CD4-positive, CD25-positive, alpha-beta regulatory T cell (primary cell): ENCODE measurements around the gene FAM219B. TPM values are rescaled to one million over a fixed set of nuclear protein-coding genes. Genes with fewer than 3 reads are reported as not detected.

Source experiments
- ATAC-seq, 2 donors: fragments of 150-1000 bp; cut with Tn5 transposase; one replicate each; pipeline ENCODE4 v1.10.0; 2021; ENCODE audit warnings: low read depth in 2 of 2, moderate number of reproducible peaks in 2 of 2, moderate library complexity in 1 of 2
- DNase-seq, 3 donors: peaks; one replicate each; pipeline versions ENCODE4 v3.0.0 to v3.0.0-alpha.2; 2012 to 2022; ENCODE audit warnings: mixed read lengths in 1 of 3
- H3K27ac ChIP-seq: one replicate; pipeline ENCODE4 v1.7.0; 2013; ENCODE audit warnings: mild to moderate bottlenecking, low read length; ENCODE audit not compliant: insufficient read depth, poor library complexity, severe bottlenecking
- H3K27me3 ChIP-seq: one replicate; pipeline ENCODE4 v1.7.0; 2013; ENCODE audit warnings: low read length; ENCODE audit not compliant: control insufficient read depth, insufficient read depth
- H3K36me3 ChIP-seq: one replicate; pipeline ENCODE4 v1.7.0; 2013; ENCODE audit warnings: mild to moderate bottlenecking, low read length, moderate library complexity; ENCODE audit not compliant: control insufficient read depth, insufficient read depth
- H3K4me1 ChIP-seq: 2 replicates; pipeline ENCODE4 v1.7.0; 2013; ENCODE audit warnings: mild to moderate bottlenecking, low read length; ENCODE audit not compliant: insufficient read depth, control insufficient read depth, poor library complexity, severe bottlenecking
- H3K4me3 ChIP-seq: one replicate; pipeline ENCODE4 v1.7.0; 2013; ENCODE audit warnings: low read depth, mild to moderate bottlenecking, low read length, moderate library complexity
- H3K9me3 ChIP-seq, 2 experiments: 1 replicate in 1 of 2; 2 replicates in 1 of 2; pipeline ENCODE4 v1.7.0; 2013; ENCODE audit warnings: low read length in 2 of 2, mild to moderate bottlenecking in 1 of 2, moderate library complexity in 1 of 2; ENCODE audit not compliant: control insufficient read depth in 2 of 2
- H3K27ac Mint-ChIP-seq, 3 donors: one replicate each; pipeline ENCODE4 v1.8.0; 2020 to 2022; ENCODE audit warnings: mild to moderate bottlenecking in 3 of 3, mixed read lengths in 3 of 3, moderate library complexity in 2 of 3
- H3K27me3 Mint-ChIP-seq: one replicate; pipeline ENCODE4 v1.8.0; 2022; ENCODE audit warnings: mild to moderate bottlenecking, mixed read lengths
- H3K36me3 Mint-ChIP-seq: one replicate; pipeline ENCODE4 v1.8.0; 2020; ENCODE audit warnings: mixed read lengths
- H3K4me1 Mint-ChIP-seq, 4 donors: one replicate each; pipeline ENCODE4 v1.8.0; 2020 to 2022; ENCODE audit warnings: mixed read lengths in 4 of 4, mild to moderate bottlenecking in 1 of 4
- H3K4me3 Mint-ChIP-seq, 4 donors: one replicate each; pipeline ENCODE4 v1.8.0; 2020 to 2022; ENCODE audit warnings: mild to moderate bottlenecking in 4 of 4, mixed read lengths in 4 of 4, moderate library complexity in 3 of 4
- H3K9me3 Mint-ChIP-seq, 7 donors: one replicate each; pipeline ENCODE4 v1.8.0; 2020 to 2022; ENCODE audit warnings: mixed read lengths in 7 of 7, mild to moderate bottlenecking in 3 of 7, moderate library complexity in 2 of 7
- polyA plus RNA-seq, 4 donors: library from polyadenylated mRNA; unstranded; fragments of 300-500 nt; fragmentation: Illumina TruSeq; gene quantifications; one replicate each; pipeline ENCODE4 v1.2.3, GENCODE V29; 2021
- total RNA-seq: library from RNA; stranded (reverse); gene quantifications from one replicate; pipeline ENCODE4 v1.2.3, GENCODE V29; 2022

Gene FAM219B
- total and polyA plus RNA-seq, 5 donors from 2014 or later = 22.0 to 79.7 (median 26.2) TPM

- Histone ChIP-seq H3K36me3 (peaks cover 19% of the 10 kb centered on the region), H3K9me3 (no peaks in the 10 kb centered on the region), H3K4me3 (no peak overlapping the region), H3K27me3 (no peaks in the 10 kb centered on the region), H3K4me1 (peaks cover 65% of the 10 kb centered on the region), H3K27ac (peak overlapping the region; percentile 47)
- Mint-ChIP-seq H3K9me3 (no peaks in the 10 kb centered on the region), H3K27me3 (no peaks in the 10 kb centered on the region), H3K4me1 (peaks cover 11 to 86% (median 61%) of the 10 kb centered on the region in 4 donors), H3K4me3 (peak overlapping the region; percentile 1 to 82 (median 36)), H3K36me3 (peaks cover 29% of the 10 kb centered on the region), H3K27ac (peak overlapping the region; percentile 72 to 98 (median 80))
- no peak for DNase-seq
- no peak for ATAC-seq
These were observed 40.6 kb downstream of the FAM219B start for GRCh38 chr15:74866090-74866489.

GRCh38 chr15:74865316-74865715, 41.3 kb downstream of the FAM219B start:
- Histone ChIP-seq H3K36me3 (peaks cover 19% of the 10 kb centered on the region), H3K4me3 (no peak overlapping the region), H3K4me1 (peaks cover 57% of the 10 kb centered on the region), H3K9me3 (no peaks in the 10 kb centered on the region), H3K27ac (no peak overlapping the region), H3K27me3 (no peaks in the 10 kb centered on the region)
- Mint-ChIP-seq H3K27ac (peak overlapping the region; percentile 80 to 98 (median 89)), H3K27me3 (no peaks in the 10 kb centered on the region), H3K4me3 (peak overlapping the region; percentile 47 to 84 (median 53)), H3K9me3 (no peaks in the 10 kb centered on the region), H3K4me1 (peaks cover 11 to 80% (median 55%) of the 10 kb centered on the region in 4 donors), H3K36me3 (peaks cover 29% of the 10 kb centered on the region)
- DNase-seq (no peak), ATAC-seq (no peak)

DNA sequence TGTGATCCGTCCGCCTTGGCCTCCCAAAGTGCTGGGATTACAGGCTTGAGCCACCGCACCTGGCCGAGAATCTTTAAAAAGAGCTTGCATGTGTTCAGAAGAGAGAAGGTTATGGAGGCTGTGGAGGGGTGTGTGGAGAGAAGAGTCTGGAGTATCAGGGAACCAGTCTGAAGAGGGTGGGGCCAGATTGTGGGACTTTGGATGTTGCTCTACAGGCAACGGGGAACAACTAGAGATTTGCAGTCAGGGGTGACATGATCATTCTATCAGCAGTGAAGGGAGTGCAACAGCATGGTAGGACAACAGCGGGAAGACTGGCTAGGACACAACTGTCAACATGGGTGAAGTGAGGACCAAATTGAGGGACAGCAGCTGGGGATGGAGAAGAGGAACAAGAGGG, 42.4 kb downstream of the FAM219B start:
- H3K9me3 Mint-ChIP-seq = no peaks in the 10 kb centered on the region
- Histone ChIP-seq H3K36me3 (peaks cover 19% of the 10 kb centered on the region), H3K27me3 (no peaks in the 10 kb centered on the region), H3K9me3 (no peaks in the 10 kb centered on the region), H3K4me1 (peaks cover 52% of the 10 kb centered on the region), H3K4me3 (no peak overlapping the region), H3K27ac (no peak overlapping the region)
- no peak for DNase-seq
- no peaks in the 10 kb centered on the region for H3K27me3 Mint-ChIP-seq
- peak overlapping the region in 3 of 4 donors; percentile 65 to 82 (median 78) for H3K4me3 Mint-ChIP-seq
- peaks cover 11 to 78% (median 45%) of the 10 kb centered on the region in 4 donors for H3K4me1 Mint-ChIP-seq
- ATAC-seq = no peak
- H3K36me3 Mint-ChIP-seq = peaks cover 30% of the 10 kb centered on the region
- peak overlapping the region; percentile 23 to 87 (median 49) for H3K27ac Mint-ChIP-seq

- Histone ChIP-seq H3K4me1 (peaks cover 49% of the 10 kb centered on the region), H3K4me3 (no peak overlapping the region), H3K9me3 (no peaks in the 10 kb centered on the region), H3K27me3 (no peaks in the 10 kb centered on the region), H3K36me3 (peaks cover 18% of the 10 kb centered on the region), H3K27ac (no peak overlapping the region)
- H3K27ac Mint-ChIP-seq = peak overlapping the region; percentile 65 to 84 (median 75)
- peaks cover 34% of the 10 kb centered on the region for H3K36me3 Mint-ChIP-seq
- no peaks in the 10 kb centered on the region for H3K9me3 Mint-ChIP-seq
- DNase-seq = peak in 1 of 3 donors; percentile 24
- H3K4me1 Mint-ChIP-seq = peaks cover 12 to 78% (median 46%) of the 10 kb centered on the region in 4 donors
- no peaks in the 10 kb centered on the region for H3K27me3 Mint-ChIP-seq
- ATAC-seq = peak; percentile 33 to 42
- H3K4me3 Mint-ChIP-seq = peak overlapping the region; percentile 8 to 65 (median 35)
These were observed 43.2 kb downstream of the FAM219B start for GRCh38 chr15:74863239-74864056.

- Mint-ChIP-seq H3K27me3 (no peaks in the 10 kb centered on the region), H3K4me1 (peaks cover 10 to 54% (median 26%) of the 10 kb centered on the region in 4 donors), H3K36me3 (peaks cover 14% of the 10 kb centered on the region), H3K27ac (peak overlapping the region; percentile 9 to 93 (median 91)), H3K9me3 (no peaks in the 10 kb centered on the region), H3K4me3 (peak overlapping the region in 2 of 4 donors; percentile 28 to 72)
- H3K4me1 ChIP-seq = peaks cover 31% of the 10 kb centered on the region
- ATAC-seq (no peak), DNase-seq (no peak)
- H3K27ac ChIP-seq = peak overlapping the region; percentile 3
- no peaks in the 10 kb centered on the region for H3K27me3 ChIP-seq
- H3K36me3 ChIP-seq = peaks cover 23% of the 10 kb centered on the region
- H3K4me3 ChIP-seq = peak overlapping the region; percentile 1
- H3K9me3 ChIP-seq = no peaks in the 10 kb centered on the region
These were observed 48.3 kb downstream of the FAM219B start for GRCh38 chr15:74858369-74858740.

DNA sequence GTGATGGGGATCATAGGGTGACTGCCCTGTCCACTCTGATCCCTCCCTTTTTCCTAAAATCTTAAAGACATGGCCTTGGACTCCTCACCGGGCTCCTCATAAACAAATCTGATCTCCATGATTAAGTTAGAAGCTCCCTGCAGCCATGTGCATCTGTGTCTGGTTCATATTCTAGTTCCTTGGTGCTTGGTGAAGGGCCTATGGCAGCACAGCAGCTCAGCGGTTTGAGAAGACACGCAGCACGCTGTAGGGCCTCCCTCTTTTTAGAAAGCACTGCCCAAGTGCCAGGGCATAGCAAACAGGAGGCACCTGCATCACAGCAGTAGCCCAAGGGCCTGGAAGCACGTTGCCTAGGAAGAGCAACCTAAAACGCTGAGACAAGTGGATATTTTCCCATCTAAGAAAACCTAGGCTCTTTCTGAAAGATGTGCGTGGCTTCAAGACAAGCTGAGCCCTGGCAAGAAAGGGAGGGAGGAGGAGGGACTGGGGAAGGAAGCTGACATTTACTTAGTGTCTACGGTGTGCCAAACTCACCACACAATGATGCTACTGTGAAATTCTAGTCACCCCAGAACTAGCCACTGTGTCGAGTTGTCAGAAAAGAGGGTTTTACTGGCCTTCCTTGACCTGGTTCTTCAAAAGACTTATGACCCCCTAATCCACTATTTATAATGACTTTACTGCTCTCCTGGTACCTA, 48.8 kb downstream of the FAM219B start:
- DNase-seq (no peak), ATAC-seq (peak; percentile 54 to 67)
- peaks cover 10 to 52% (median 27%) of the 10 kb centered on the region in 4 donors for H3K4me1 Mint-ChIP-seq
- H3K27me3 Mint-ChIP-seq = no peaks in the 10 kb centered on the region
- Histone ChIP-seq H3K36me3 (peaks cover 29% of the 10 kb centered on the region), H3K4me1 (peaks cover 29% of the 10 kb centered on the region), H3K9me3 (no peaks in the 10 kb centered on the region), H3K27ac (peak overlapping the region; percentile 37), H3K27me3 (no peaks in the 10 kb centered on the region), H3K4me3 (peak overlapping the region; percentile 1)
- peak overlapping the region; percentile 32 to 93 (median 91) for H3K27ac Mint-ChIP-seq
- peak overlapping the region in 3 of 4 donors; percentile 53 to 72 (median 59) for H3K4me3 Mint-ChIP-seq
- peaks cover 20% of the 10 kb centered on the region for H3K36me3 Mint-ChIP-seq
- no peaks in the 10 kb centered on the region for H3K9me3 Mint-ChIP-seq

DNA sequence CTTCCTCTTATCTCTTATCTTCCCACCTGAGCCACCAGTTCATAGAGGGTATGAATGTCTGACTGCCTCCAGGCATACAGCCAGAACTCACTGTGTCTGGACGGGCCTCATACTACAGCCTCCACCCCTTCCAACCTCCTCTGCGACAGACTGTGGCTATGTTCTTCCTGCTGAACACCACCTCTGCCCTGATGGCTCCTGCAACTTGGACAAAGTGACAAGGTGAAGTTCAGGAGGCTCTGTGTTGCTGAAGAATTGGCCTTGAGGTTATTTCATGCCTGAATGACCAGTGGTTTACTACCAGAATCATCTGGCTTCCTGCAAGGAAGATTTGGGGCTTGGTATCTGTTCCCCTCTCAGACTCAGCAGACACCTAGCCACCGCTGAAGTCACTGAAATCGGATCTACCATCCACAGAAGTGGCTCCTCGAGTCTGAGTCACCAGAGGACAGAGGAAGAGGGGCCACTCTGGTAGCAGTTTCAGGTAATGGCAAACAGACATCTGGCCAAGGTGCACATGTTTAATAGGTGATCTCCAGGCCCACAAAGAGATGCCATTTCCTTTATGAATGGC, 49.5 kb downstream of the FAM219B start:
- no peaks in the 10 kb centered on the region for H3K27me3 ChIP-seq
- peaks cover 35% of the 10 kb centered on the region for H3K36me3 ChIP-seq
- no peak overlapping the region for H3K4me3 ChIP-seq
- H3K4me1 Mint-ChIP-seq = peaks cover 10 to 46% (median 27%) of the 10 kb centered on the region in 4 donors
- H3K4me3 Mint-ChIP-seq = peak overlapping the region in 3 of 4 donors; percentile 39 to 59 (median 53)
- no peaks in the 10 kb centered on the region for H3K27me3 Mint-ChIP-seq
- no peaks in the 10 kb centered on the region for H3K9me3 Mint-ChIP-seq
- no peaks in the 10 kb centered on the region for H3K9me3 ChIP-seq
- peaks cover 29% of the 10 kb centered on the region for H3K4me1 ChIP-seq
- peak overlapping the region; percentile 91 to 99 (median 93) for H3K27ac Mint-ChIP-seq
- H3K36me3 Mint-ChIP-seq = peaks cover 22% of the 10 kb centered on the region
- peak overlapping the region; percentile 37 for H3K27ac ChIP-seq
- DNase-seq (no peak), ATAC-seq (peak in 1 of 2 donors; percentile 43)
